Astrocyte of the cerebellum (primary cell): ENCODE measurements around the gene FAM131C.

Source experiments
- DNase-seq: peaks from one replicate; pipeline ENCODE4 v3.0.0-alpha.2; 2011; ENCODE audit warnings: low read depth
- H3K4me3 ChIP-seq: 2 replicates; pipeline ENCODE4 v1.5.1; 2011; ENCODE audit warnings: mild to moderate bottlenecking, low read depth, low read length, moderate library complexity
- in situ Hi-C: cut with HindIII; loops from 2 replicates; pipeline ENCODE4 v1.10.0; 2017; ENCODE audit warnings: low sequenced_read_pairs
- TF ChIP-seq, protein P1 (sequence below): IDR thresholded peaks from 2 replicates; pipeline ENCODE4 v1.5.1; 2012; ENCODE audit warnings: low read length, low read depth, moderate library complexity, mild to moderate bottlenecking; ENCODE audit errors: missing control alignments

The FAM131C gene

DNA sequence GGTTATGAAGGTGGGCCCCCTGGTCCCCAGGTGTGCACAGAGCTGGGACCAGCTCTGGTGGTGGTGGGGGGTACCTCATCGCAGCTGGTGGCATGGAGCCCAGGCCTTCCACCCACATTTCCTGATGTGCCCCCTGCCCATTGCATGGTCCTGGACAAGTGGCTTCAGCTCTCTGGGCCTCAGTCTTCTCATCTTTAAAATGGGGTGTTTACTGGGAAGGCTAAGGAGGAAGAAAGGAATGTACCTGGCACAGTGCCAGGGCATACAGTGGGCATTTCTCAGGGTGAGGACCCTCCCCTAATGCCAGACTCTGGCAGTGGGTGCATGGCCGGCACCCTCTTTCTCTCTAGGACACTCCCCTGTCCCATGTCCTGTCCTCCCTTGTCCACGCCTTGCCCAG lies 22.4 kb downstream of the FAM131C start:
- no peak for DNase-seq
- H3K4me3 ChIP-seq: no peak overlapping the region
- TF ChIP-seq, protein P1, sequence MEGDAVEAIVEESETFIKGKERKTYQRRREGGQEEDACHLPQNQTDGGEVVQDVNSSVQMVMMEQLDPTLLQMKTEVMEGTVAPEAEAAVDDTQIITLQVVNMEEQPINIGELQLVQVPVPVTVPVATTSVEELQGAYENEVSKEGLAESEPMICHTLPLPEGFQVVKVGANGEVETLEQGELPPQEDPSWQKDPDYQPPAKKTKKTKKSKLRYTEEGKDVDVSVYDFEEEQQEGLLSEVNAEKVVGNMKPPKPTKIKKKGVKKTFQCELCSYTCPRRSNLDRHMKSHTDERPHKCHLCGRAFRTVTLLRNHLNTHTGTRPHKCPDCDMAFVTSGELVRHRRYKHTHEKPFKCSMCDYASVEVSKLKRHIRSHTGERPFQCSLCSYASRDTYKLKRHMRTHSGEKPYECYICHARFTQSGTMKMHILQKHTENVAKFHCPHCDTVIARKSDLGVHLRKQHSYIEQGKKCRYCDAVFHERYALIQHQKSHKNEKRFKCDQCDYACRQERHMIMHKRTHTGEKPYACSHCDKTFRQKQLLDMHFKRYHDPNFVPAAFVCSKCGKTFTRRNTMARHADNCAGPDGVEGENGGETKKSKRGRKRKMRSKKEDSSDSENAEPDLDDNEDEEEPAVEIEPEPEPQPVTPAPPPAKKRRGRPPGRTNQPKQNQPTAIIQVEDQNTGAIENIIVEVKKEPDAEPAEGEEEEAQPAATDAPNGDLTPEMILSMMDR: no peak
- in situ Hi-C loops: no loop called here

DNA sequence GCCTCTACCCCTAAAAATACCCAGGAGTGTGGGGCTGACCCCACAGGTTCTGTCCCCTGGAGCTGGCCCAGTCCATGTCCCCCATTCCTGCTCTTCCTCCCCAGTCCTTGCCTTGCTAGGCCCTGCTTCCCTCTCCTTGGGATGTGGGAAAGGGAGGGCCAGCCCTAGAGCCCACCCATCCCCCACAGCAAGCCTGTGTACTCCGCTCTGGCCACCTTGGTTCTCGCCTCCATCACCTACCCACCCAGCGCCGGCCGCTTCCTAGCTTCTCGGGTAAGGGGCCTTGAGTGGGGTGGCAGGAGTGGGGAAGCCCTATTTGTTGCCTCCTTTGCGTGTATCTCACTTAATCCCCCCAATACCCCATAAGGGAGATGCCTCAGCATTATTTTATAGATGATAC lies 23.1 kb downstream of the FAM131C start:
- DNase-seq: no peak
- H3K4me3 ChIP-seq: no peak overlapping the region
- TF ChIP-seq, protein P1: no peak
- in situ Hi-C loops: no loop called here

DNA sequence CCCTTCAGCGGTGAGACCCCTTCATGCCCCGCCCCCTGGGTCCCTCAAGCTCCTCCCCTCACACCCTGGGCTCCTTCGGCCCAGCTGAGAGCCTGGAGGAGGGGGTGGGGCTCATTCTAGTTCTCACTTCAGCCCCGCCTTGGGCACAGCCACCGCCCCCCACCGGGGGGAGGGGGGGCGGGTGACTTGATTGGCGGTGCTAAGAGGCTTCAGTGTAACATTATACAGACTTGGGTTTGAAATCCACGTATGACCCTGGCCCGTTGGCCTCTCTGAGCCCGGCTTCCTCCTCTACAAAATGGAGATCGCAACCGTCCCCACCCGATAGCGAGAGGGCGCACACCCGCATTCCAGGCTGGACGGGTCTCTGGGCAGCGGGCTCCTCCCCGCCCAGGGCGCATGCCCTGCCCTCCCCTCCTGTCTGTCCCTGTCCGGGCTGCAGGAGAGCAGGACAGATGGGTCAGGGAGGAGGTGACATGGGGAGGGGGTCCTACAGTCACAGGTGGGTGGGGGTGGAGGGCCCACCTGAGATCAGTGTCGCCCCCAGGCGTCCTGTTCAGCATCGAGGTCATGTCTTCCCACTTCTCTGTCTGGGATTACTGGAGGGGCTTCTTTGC lies 24.8 kb downstream of the FAM131C start:
- DNase-seq: no peak
- TF ChIP-seq, protein P1: peak; percentile 19
- in situ Hi-C loops: no loop called here
- peak overlapping the region; percentile 37 for H3K4me3 ChIP-seq

DNA sequence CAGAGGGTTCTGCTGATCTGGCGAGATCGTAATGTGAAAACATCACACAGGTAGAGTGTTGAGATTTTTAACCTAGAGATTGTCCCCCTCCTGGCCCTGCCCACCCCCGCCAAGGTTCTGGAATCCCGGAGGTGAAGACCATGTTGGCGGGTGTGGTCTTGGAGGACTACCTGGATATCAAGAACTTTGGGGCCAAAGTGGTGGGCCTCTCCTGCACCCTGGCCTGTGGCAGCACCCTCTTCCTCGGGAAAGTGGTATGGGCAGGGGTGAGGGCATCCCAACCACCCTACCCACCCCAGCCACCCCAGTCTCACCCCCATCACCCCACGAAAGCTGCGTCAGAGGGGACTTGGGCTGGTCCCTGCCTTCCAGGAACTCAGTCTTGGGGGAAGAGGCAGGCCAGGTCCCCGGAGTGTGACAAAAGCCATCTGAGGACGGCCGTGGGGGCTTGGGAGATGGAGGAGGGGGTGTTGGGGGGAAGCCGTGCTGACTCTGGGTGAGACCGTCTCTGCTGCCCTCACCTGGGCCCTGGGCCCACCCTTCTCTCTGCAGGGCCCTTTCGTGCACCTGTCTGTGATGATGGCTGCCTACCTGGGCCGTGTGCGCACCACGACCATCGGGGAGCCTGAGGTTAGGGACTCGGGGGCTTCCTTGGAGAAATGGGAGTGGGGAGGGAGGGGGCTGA lies 25.5 kb downstream of the FAM131C start:
- TF ChIP-seq, protein P1: no peak
- in situ Hi-C loops: no loop called here
- no peak for DNase-seq
- H3K4me3 ChIP-seq: no peak overlapping the region

DNA sequence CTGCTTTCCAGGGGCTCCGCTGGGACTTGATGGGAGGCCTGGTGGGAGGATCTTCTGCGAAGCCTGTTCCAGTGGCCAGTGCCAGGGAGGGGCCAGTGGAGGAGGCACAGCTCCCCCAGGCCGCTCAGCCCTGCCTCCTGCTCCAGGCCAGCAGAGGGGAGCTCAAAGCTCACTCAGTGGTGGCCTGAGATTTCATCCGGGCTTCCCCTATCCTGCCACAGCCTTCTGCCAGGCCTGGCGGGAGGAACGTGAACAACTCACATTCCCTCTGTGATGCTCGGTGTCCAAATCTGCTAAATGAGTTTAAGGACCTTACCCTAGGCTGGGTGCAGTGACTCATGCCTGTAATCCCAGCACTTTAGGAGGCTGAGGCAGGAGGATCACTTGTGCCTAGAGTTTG lies 26.6 kb downstream of the FAM131C start:
- TF ChIP-seq, protein P1: no peak
- in situ Hi-C loops: no loop called here
- H3K4me3 ChIP-seq: no peak overlapping the region
- no peak for DNase-seq

DNA sequence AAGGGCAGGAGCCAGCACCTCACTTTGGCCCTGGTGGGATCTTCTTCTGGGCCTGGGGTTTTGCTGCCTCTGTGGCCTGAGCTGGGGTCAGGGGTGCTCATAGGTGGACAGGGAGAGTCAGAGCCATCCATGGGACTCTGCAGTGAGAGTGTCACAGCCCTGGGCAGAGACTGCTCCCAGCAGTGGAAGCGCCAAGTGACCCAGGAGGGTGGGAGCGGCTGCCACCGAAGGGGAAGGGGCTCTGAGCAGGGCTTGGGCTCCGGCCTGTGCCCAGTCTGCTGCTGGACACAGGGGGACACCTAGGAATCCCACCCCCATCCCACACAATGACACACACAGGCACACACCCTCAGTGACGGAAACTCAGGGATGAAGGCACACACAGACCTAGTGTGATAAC lies 29.5 kb downstream of the FAM131C start:
- in situ Hi-C loops: no loop called here
- TF ChIP-seq, protein P1: no peak

More for the DNA sequence above, 29.5 kb downstream of the FAM131C start:
- no peak overlapping the region for H3K4me3 ChIP-seq
- no peak for DNase-seq
